K562 (cell line): ENCODE results near the gene SPAG16. TPM values are rescaled to one million over a fixed set of nuclear protein-coding genes. Genes with fewer than 3 reads are reported as not detected.

Experiments used
- ATAC-seq: fragments of 200-7000 bp; cut with Tn5 transposase; 3 replicates; pipeline ENCODE4 v1.9.1; 2020; ENCODE audit warnings: moderate library complexity
- BruUV-seq: library from RNA; stranded (reverse); fragments of 400-500 nt; replicated peaks from 2 replicates; lab custom pipeline; 2021; lab: Mats Ljungman, UMichigan
- CTCF ChIA-PET: fragments of 300-600 bp; formaldehyde crosslinking; extraction: SDS; loops from one replicate; lab custom pipeline; 2021; ENCODE audit warnings: low intra/inter-chr PET ratio; lab: Yijun Ruan, JAX
- POLR2A ChIA-PET: fragments of 300-600, 350-650 bp; sonication (Branson Sonifier 250); formaldehyde crosslinking; extraction: SDS; loops from one replicate; lab custom pipeline; 2021; ENCODE audit warnings: antibody characterized with exemption, inconsistent platforms; lab: Yijun Ruan, JAX
- DNase-seq, 4 experiments: peaks; one replicate each; pipeline versions ENCODE4 v3.0.0 to v3.0.0-alpha.2; 2011 to 2018; ENCODE audit warnings: low spot score in 3 of 4, mixed read lengths in 3 of 4; ENCODE audit errors: extremely low read depth in 1 of 4
- FAIRE-seq: peaks from 2 replicates; lab custom pipeline; 2011; peaks lifted over from hg19 to GRCh38; lab: Jason Lieb, UNC
- H2AFZ ChIP-seq: 2 replicates; pipeline ENCODE4 v1.6.0; 2011; ENCODE audit warnings: low read depth, low read length, control low read depth, inconsistent platforms
- H3K27ac ChIP-seq: fragments of 200-600 bp; 3 replicates; pipeline ENCODE4 v1.8.0; 2011; ENCODE audit warnings: low read depth, mild to moderate bottlenecking, control low read depth, inconsistent platforms, low read length, moderate library complexity, mixed read lengths; ENCODE audit errors: extremely low read depth
- H3K27me3 ChIP-seq, 2 experiments: fragments of 300-600 bp in 1 of 2; 2 replicates in 1 of 2; 3 replicates in 1 of 2; pipeline versions ENCODE4 v1.6.0 to v1.8.0; 2011; ENCODE audit warnings: inconsistent platforms in 2 of 2, low read length in 2 of 2, mild to moderate bottlenecking in 1 of 2, mixed read lengths in 1 of 2, moderate library complexity in 1 of 2; ENCODE audit not compliant: control insufficient read depth in 2 of 2, insufficient read depth in 2 of 2
- H3K36me3 ChIP-seq: fragments of 300-600 bp; 3 replicates; pipeline ENCODE4 v1.8.0; 2011; ENCODE audit warnings: mild to moderate bottlenecking, low read length, inconsistent platforms; ENCODE audit not compliant: control insufficient read depth, insufficient read depth
- H3K4me1 ChIP-seq, 2 experiments: fragments of 200-600 bp in 1 of 2; replicated peaks in 1 of 2; 2 replicates in 1 of 2; 3 replicates in 1 of 2; pipeline versions ENCODE4 v1.5.1 to v1.8.0; 2011; ENCODE audit warnings: inconsistent platforms in 2 of 2, low read length in 2 of 2, mild to moderate bottlenecking in 1 of 2, mixed read lengths in 1 of 2, moderate library complexity in 1 of 2; ENCODE audit not compliant: control insufficient read depth in 2 of 2, insufficient read depth in 2 of 2
- H3K4me2 ChIP-seq: 2 replicates; pipeline ENCODE4 v1.6.1; 2011; ENCODE audit warnings: low read length, control low read depth, inconsistent platforms, mixed read lengths; ENCODE audit not compliant: insufficient read depth
- H3K4me3 ChIP-seq: fragments of 200-600 bp; sonication (generic), shearing (Covaris generic); 2 replicates; pipeline ENCODE4 v1.5.1; 2016; ENCODE audit warnings: control low read depth, inconsistent platforms
- H3K79me2 ChIP-seq: fragments of 200-600 bp; 3 replicates; pipeline ENCODE4 v1.8.0; 2011; ENCODE audit warnings: low read length, inconsistent platforms; ENCODE audit not compliant: control insufficient read depth, insufficient read depth
- H3K9ac ChIP-seq, 2 experiments: 2 replicates each; pipeline versions ENCODE4 v1.6.0 to v1.6.1; 2011; ENCODE audit warnings: low read depth in 2 of 2, low read length in 2 of 2, control low read depth in 1 of 2, inconsistent platforms in 1 of 2, mild to moderate bottlenecking in 1 of 2, mixed read lengths in 1 of 2; ENCODE audit not compliant: insufficient read depth in 1 of 2
- H3K9me1 ChIP-seq: one replicate; pipeline ENCODE4 v1.6.0; 2011; ENCODE audit warnings: inconsistent platforms, mild to moderate bottlenecking, low read length, moderate library complexity; ENCODE audit not compliant: control insufficient read depth, insufficient read depth
- H3K9me3 ChIP-seq: replicated peaks from 2 replicates; pipeline ENCODE4 v1.5.1; 2011; ENCODE audit warnings: low read depth, low read length, inconsistent platforms; ENCODE audit not compliant: control insufficient read depth, insufficient read depth
- H4K20me1 ChIP-seq: replicated peaks from 2 replicates; pipeline ENCODE4 v1.6.1; 2011; ENCODE audit warnings: low read length, inconsistent platforms, mixed read lengths; ENCODE audit not compliant: control insufficient read depth, insufficient read depth
- BCOR ChIP-seq: fragments of 450-650 bp; IDR thresholded peaks from 2 replicates; pipeline ENCODE4 v1.6.1; 2016
- CREB1 ChIP-seq, 2 experiments: sonication (generic) in 1 of 2; formaldehyde crosslinking in 1 of 2; IDR thresholded peaks; 2 replicates each; pipeline versions ENCODE4 v1.6.1 to v1.8.0; 2012 to 2022; ENCODE audit warnings: inconsistent platforms in 1 of 2, mild to moderate bottlenecking in 1 of 2, missing genetic modification reagents in 1 of 2, moderate library complexity in 1 of 2
- HINFP ChIP-seq: fragments of 450-650 bp; conservative IDR thresholded peaks from 2 replicates; pipeline ENCODE4 v1.6.1; 2016; ENCODE audit warnings: missing genetic modification characterization, low read depth, mild to moderate bottlenecking, control low read depth, missing compliant biosample characterization
- KDM5B ChIP-seq: fragments of 200-600 bp; sonication (generic); IDR thresholded peaks from 2 replicates; pipeline ENCODE4 v1.6.1; 2012; ENCODE audit warnings: low read depth, mild to moderate bottlenecking, moderate library complexity, low read length, control low read depth, inconsistent platforms; ENCODE audit not compliant: insufficient replicate concordance
- MEIS2 ChIP-seq: fragments of 450-650 bp; IDR thresholded peaks from 2 replicates; pipeline ENCODE4 v1.6.1; 2014; ENCODE audit warnings: mild to moderate bottlenecking; ENCODE audit not compliant: partially characterized antibody
- NFXL1 ChIP-seq: fragments of 450-650 bp; formaldehyde crosslinking; IDR thresholded peaks from 2 replicates; pipeline ENCODE4 v1.4.0; 2021; ENCODE audit warnings: mild to moderate bottlenecking
- NR4A1 ChIP-seq, 2 experiments: fragments of 250-450 bp in 1 of 2; fragments of 450-650 bp in 1 of 2; sonication (Bioruptor Pico) in 1 of 2; IDR thresholded peaks; 2 replicates each; pipeline versions ENCODE4 v1.4.0 to v1.6.1; 2016 to 2020; ENCODE audit warnings: mild to moderate bottlenecking in 2 of 2, missing compliant biosample characterization in 1 of 2, missing genetic modification characterization in 1 of 2, moderate library complexity in 1 of 2
- RB1 ChIP-seq: fragments of 450-650 bp; IDR thresholded peaks from 2 replicates; pipeline ENCODE4 v1.6.1; 2017; ENCODE audit warnings: low read depth, mild to moderate bottlenecking
- RBM39 ChIP-seq: fragments of 200-400 bp; formaldehyde crosslinking; optimal IDR thresholded peaks from 2 replicates; pipeline ENCODE3; 2018; ENCODE audit warnings: low read depth, low read length
- SNAPC5 ChIP-seq: fragments of 250-450 bp; sonication (Bioruptor Pico); IDR thresholded peaks from 2 replicates; pipeline ENCODE4 v1.8.0; 2021; ENCODE audit warnings: moderate library complexity, mild to moderate bottlenecking, inconsistent platforms
- THAP12 ChIP-seq: fragments of 250-450 bp; sonication (Bioruptor Pico); IDR thresholded peaks from 2 replicates; pipeline ENCODE4 v1.9.0; 2021; ENCODE audit warnings: mild to moderate bottlenecking, inconsistent platforms
- ZNF354B ChIP-seq: fragments of 250-450 bp; sonication (Bioruptor Pico); IDR thresholded peaks from 2 replicates; pipeline ENCODE4 v1.4.0; 2020
- ZNF395 ChIP-seq: fragments of 200-800 bp; sonication (Bioruptor generic); IDR thresholded peaks from 2 replicates; pipeline ENCODE4 v1.6.1; 2017; ENCODE audit warnings: missing genetic modification characterization, missing compliant biosample characterization
- ZSCAN32 ChIP-seq: fragments of 450-650 bp; formaldehyde crosslinking; IDR thresholded peaks from 2 replicates; pipeline ENCODE4 v1.4.0; 2020; ENCODE audit warnings: mild to moderate bottlenecking, moderate library complexity
- WGBS: fragments of 100-300 bp; shearing (Covaris generic); methylation state at CpG from one replicate; pipeline ENCODE4 v1.1.6; 2016; ENCODE audit warnings: low coverage, mixed read lengths; ENCODE audit not compliant: insufficient coverage; ENCODE audit errors: missing lambda C conversion rate; 5-methylcytosine and 5-hydroxymethylcytosine counted together
- in situ Hi-C: fragments of 300-500 bp; cut with MboI; formaldehyde crosslinking; loops from 4 replicates; pipeline ENCODE4 v1.15.0; 2018; ENCODE audit warnings: inconsistent platforms, mixed read lengths
- intact Hi-C: fragments of 100-400 bp; cut with micrococcal nuclease; formaldehyde crosslinking; loops from 2 replicates; pipeline ENCODE4 v1.14.2; 2022
- polyA plus RNA-seq, 8 experiments: library from polyadenylated mRNA; depleted of rRNA in 4 of 8; stranded (reverse) in 5 of 8; unstranded in 3 of 8; fragments of >200 nt; fragmentation: Nextera tagmentation in 2 of 8; fragmentation: Illumina TruSeq in 1 of 8; extraction: Ambion mirVana in 2 of 8; extraction: Trizol in 1 of 8; gene quantifications; 2 replicates each; pipeline versions ENCODE4 v1.2.1 to v1.2.3, GENCODE V29; 2011 to 2014; ENCODE audit warnings: inconsistent platforms in 1 of 8, missing spikeins in 1 of 8
- total RNA-seq, 7 experiments: library from RNA; depleted of rRNA in 6 of 7; stranded (reverse); fragments of >200 nt in 6 of 7; fragmentation: Illumina TruSeq in 2 of 7; extraction: Trizol in 2 of 7; gene quantifications; 2 replicates each; pipeline versions ENCODE4 v1.2.1 to v1.2.3, GENCODE V29; 2011 to 2021; ENCODE audit warnings: low replicate concordance in 1 of 7

Gene SPAG16
- total and polyA plus RNA-seq, 9 of the 15 experiments (the other 6 are each of a cell fraction or from before 2014, with no cell fraction given) = 0.98 to 5.9 (median 3.5) TPM

GRCh38 chr2:214066862-214067261 is 782.6 kb downstream of the SPAG16 start:
- H3K27me3 ChIP-seq = no peaks in the 10 kb centered on the region
- CTCF ChIA-PET = no interaction called here
- H3K9me1 ChIP-seq = no peaks in the 10 kb centered on the region
- 0% methylated on average over 2 of the region's 2 CpGs for WGBS
- intact Hi-C loops = no loop called here
- no peak overlapping the region for H3K4me2 ChIP-seq
- no peaks in the 10 kb centered on the region for H3K4me1 ChIP-seq
- H2AFZ ChIP-seq = no peak overlapping the region
- H3K4me3 ChIP-seq = no peak overlapping the region
- H4K20me1 ChIP-seq = no peaks in the 10 kb centered on the region
- DNase-seq (no peak), FAIRE-seq (no peak), ATAC-seq (no peak)
- no peaks in the 10 kb centered on the region for H3K79me2 ChIP-seq
- H3K9me3 ChIP-seq = no peaks in the 10 kb centered on the region
- TF ChIP-seq THAP12 (CRISPR knock-in tag) (no peak), RBM39 (no peak), ZNF395 (no peak), HINFP (tag) (no peak), ZSCAN32 (CRISPR knock-in tag) (no peak), BCOR (no peak), RB1 (no peak), MEIS2 (no peak), KDM5B (no peak), NFXL1 (CRISPR knock-in tag) (no peak), CREB1 (IDR thresholded peaks at IDR 0.05) (no peak), CREB1 (CRISPR knock-in tag; IDR thresholded peaks at IDR 0.05) (no peak), SNAPC5 (CRISPR knock-in tag) (no peak), NR4A1 (CRISPR knock-in tag; IDR thresholded peaks at IDR 0.05) (no peak), NR4A1 (tag; IDR thresholded peaks at IDR 0.05) (no peak), ZNF354B (CRISPR knock-in tag) (no peak)
- H3K27ac ChIP-seq = no peak overlapping the region
- no peaks in the 10 kb centered on the region for H3K36me3 ChIP-seq
- BruUV-seq = no TSS peak
- no peak overlapping the region for H3K9ac ChIP-seq
- in situ Hi-C loops = no loop called here
- POLR2A ChIA-PET = no interaction called here
